ENCODE results near the gene ZNF621. TPM values are rescaled to one million over a fixed set of nuclear protein-coding genes. Genes with fewer than 3 reads are reported as not detected.

The ZNF621 gene
- total RNA-seq (2022), result 23.6 and 23.7 TPM in 2 replicates
- percentile 86 among the genes with signal in this experiment for Bru-seq, nascent RNA
- BruChase-seq, experiment 1, labeled RNA remaining after a 2-hour chase, result percentile 94 among the genes with signal in this experiment
- BruChase-seq, experiment 2, labeled RNA remaining after a 6-hour chase, result percentile 93 among the genes with signal in this experiment
- long read RNA-seq, partial matches to known transcripts, result 0 of 9 reads
- long read RNA-seq, other reads (novel, unspliced or antisense), result 7 of 9 reads

GRCh38 chr3:40524568-40525285, at the start of gene ZNF621:
Gene ZNF621 (plus strand): TSS chr3:40524960. CDS start chr3:40525841, 881 bp downstream.
- H3K36me3 ChIP-seq (ENCODE audit: control insufficient read depth, insufficient read depth, low read length), result no peaks in the 10 kb centered on the region; the same call in 1 of the 2 replicates
- Mint-ChIP-seq H3K9me3 (ENCODE audit: unreplicated experiment) (no peaks in the 10 kb centered on the region), H3K27me3 (ENCODE audit: insufficient read depth, unreplicated experiment) (no peaks in the 10 kb centered on the region), H3K36me3 (ENCODE audit: insufficient read depth, unreplicated experiment) (peaks cover 33% of the 10 kb centered on the region), H3K4me3 (ENCODE audit: unreplicated experiment) (peak within 1 kb of the TSS; percentile 97), H3K4me1 (ENCODE audit: low read depth, unreplicated experiment) (no peaks in the 10 kb centered on the region), H3K27ac (ENCODE audit: unreplicated experiment) (peak within 1 kb of the TSS; percentile 99)
- H3K4me3 ChIP-seq (ENCODE audit: low read depth, low read length), result peak within 1 kb of the TSS; percentile 91
- H3K9me3 ChIP-seq, result no peaks in the 10 kb centered on the region
- POLR2A ChIA-PET, result interaction anchor here (1.3 to 2.0 kb wide), 3 partner anchors 19 to 216 kb away, joined by 4 to 22 read pairs (median 5); partner anchors contain the start of genes RPL14 and ZNF620
- TF ChIP-seq, protein P1, sequence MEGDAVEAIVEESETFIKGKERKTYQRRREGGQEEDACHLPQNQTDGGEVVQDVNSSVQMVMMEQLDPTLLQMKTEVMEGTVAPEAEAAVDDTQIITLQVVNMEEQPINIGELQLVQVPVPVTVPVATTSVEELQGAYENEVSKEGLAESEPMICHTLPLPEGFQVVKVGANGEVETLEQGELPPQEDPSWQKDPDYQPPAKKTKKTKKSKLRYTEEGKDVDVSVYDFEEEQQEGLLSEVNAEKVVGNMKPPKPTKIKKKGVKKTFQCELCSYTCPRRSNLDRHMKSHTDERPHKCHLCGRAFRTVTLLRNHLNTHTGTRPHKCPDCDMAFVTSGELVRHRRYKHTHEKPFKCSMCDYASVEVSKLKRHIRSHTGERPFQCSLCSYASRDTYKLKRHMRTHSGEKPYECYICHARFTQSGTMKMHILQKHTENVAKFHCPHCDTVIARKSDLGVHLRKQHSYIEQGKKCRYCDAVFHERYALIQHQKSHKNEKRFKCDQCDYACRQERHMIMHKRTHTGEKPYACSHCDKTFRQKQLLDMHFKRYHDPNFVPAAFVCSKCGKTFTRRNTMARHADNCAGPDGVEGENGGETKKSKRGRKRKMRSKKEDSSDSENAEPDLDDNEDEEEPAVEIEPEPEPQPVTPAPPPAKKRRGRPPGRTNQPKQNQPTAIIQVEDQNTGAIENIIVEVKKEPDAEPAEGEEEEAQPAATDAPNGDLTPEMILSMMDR (IDR thresholded peaks at IDR 0.05; ENCODE audit: insufficient read depth in 1 of 2, low read depth in 1 of 2, low read length in 1 of 2, severe bottlenecking in 1 of 2, unreplicated experiment in 1 of 2), result no peak
- intact Hi-C loops (cut with micrococcal nuclease; ENCODE audit: unreplicated experiment), result loop anchor here (1.0 to 2.0 kb wide), 2 partner anchors 18 to 48 kb away; partner anchors contain the start of genes ZNF619 and ZNF620
- no peaks in the 10 kb centered on the region for H3K4me1 ChIP-seq
- CTCF ChIA-PET, result interaction anchor here (0.7 to 2.9 kb wide), 2 partner anchors 19 to 71 kb away, joined by 4 to 22 read pairs; partner anchors contain the start of gene ZNF620
- DNase-seq, result peak; percentile 90 to 95
- no peaks in the 10 kb centered on the region for H3K27me3 ChIP-seq (replicated peaks; ENCODE audit: control insufficient read depth, insufficient read depth, low read length)
- BruUV-seq (replicated peaks), result no TSS peak

DNA sequence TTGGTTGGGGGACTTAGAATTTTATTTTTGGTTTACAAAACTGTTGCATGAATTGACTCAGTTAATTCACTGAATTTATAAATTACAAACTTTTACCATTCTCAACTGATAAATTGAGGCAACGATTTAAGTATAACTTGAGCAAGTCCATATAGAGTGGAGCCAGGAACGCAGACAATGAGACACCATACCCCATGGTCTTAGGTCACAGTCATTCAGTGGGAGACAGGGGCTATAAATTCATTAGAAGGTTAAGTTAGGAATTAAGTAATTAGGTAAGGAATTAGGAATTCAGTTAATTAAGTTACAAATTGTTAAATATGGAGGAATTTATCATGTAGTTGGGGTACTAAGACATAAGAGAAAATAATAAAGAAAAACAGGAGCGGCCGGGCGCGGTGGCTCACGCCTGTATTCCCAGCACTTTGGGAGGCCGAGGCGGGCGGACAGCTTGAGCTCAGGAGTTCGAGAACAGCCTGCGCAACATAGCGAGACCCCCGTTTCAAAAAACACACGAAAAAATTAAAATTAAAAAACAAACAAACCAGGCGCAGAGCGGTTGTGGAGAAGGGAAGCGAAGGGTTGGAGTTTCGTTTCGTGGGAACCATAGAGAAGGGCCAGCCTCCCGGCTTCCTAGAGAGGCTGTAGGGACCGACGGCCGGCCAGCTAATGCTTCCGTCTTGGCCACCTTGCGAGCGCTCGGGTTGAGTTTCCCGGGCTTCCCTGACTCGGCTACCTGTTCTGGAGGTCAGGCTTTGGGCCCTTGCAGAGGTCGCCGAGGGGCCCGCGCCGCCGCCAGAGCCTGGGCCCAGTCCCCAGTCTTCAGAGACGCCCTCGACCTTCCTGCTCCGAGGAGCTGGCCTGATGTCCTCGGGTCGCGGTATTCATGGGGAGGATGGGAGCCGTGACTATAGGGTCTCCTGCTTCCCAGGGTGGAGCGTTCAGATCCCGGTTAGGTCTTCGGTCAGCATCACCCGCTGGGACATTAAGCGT, 48.0 kb upstream of the ZNF621 start, which contains the start of gene ZNF619:
Gene ZNF619 (plus strand): TSS at position 645 of the 993 bp plus-strand sequence. CDS start 858 bp downstream, outside the sequence.
- intact Hi-C loops (cut with micrococcal nuclease; ENCODE audit: unreplicated experiment), result loop anchor here (2.0 kb wide), 3 partner anchors 20 to 48 kb away; partner anchors contain the start of genes ZNF620 and ZNF621
- peaks cover 3% of the 10 kb centered on the region; the same call in 1 of the 2 replicates for H3K4me1 ChIP-seq
- peak within 1 kb of the TSS; percentile 81 for H3K4me3 Mint-ChIP-seq (ENCODE audit: unreplicated experiment)
- peak; percentile 71 for DNase-seq
- H3K9me3 ChIP-seq, result no peaks in the 10 kb centered on the region
- ChIA-PET CTCF (interaction anchor here (1.9 kb wide), 1 partner anchor 29 kb away, joined by 12 read pairs; the partner anchor contains the start of gene ZNF620), POLR2A (interaction anchor here (0.6 to 1.2 kb wide), 4 partner anchors 13 to 168 kb away, joined by 3 to 8 read pairs (median 4); partner anchors contain the start of genes EIF1B, RPL14 and ZNF620)
- peak within 1 kb of the TSS; percentile 54 for H3K4me3 ChIP-seq (ENCODE audit: low read depth, low read length)
- no peaks in the 10 kb centered on the region for H3K36me3 ChIP-seq (ENCODE audit: control insufficient read depth, insufficient read depth, low read length)
- no peaks in the 10 kb centered on the region for H3K36me3 Mint-ChIP-seq (ENCODE audit: insufficient read depth, unreplicated experiment)
- H3K27me3 Mint-ChIP-seq (ENCODE audit: insufficient read depth, unreplicated experiment), result no peaks in the 10 kb centered on the region
- H3K27ac Mint-ChIP-seq (ENCODE audit: unreplicated experiment), result peak within 1 kb of the TSS; percentile 88
- no TSS peak for BruUV-seq (replicated peaks)
- TF ChIP-seq, protein P1 (IDR thresholded peaks at IDR 0.05; ENCODE audit: insufficient read depth in 1 of 2, low read depth in 1 of 2, low read length in 1 of 2, severe bottlenecking in 1 of 2, unreplicated experiment in 1 of 2), result no peak
- H3K27me3 ChIP-seq (replicated peaks; ENCODE audit: control insufficient read depth, insufficient read depth, low read length), result no peaks in the 10 kb centered on the region
- H3K9me3 Mint-ChIP-seq (ENCODE audit: unreplicated experiment), result no peaks in the 10 kb centered on the region
- H3K4me1 Mint-ChIP-seq (ENCODE audit: low read depth, unreplicated experiment), result peaks cover 10% of the 10 kb centered on the region

Data from Caco-2 (cell line).